ENCODE data around the gene INCA1.

Gene INCA1

GRCh38 chr17:5014357-5014756 is 17.0 kb upstream of the INCA1 start:
- no peak overlapping the region for H3K4me3 ChIP-seq (replicated peaks in 1 of 2; ENCODE audit: low read depth in 2 of 2, low read length in 2 of 2)
- no peak for DNase-seq (ENCODE audit: low read depth in 2 of 2)
- TF ChIP-seq CTCF (IDR thresholded peaks at IDR 0.05; ENCODE audit: low read depth, low read length) = no peak

GRCh38 chr17:5011928-5012327 is 14.6 kb upstream of the INCA1 start:
- no peak overlapping the region for H3K4me3 ChIP-seq (replicated peaks in 1 of 2; ENCODE audit: low read depth in 2 of 2, low read length in 2 of 2)
- peak; percentile 64 to 87 for DNase-seq (ENCODE audit: low read depth in 2 of 2)
- TF ChIP-seq CTCF (IDR thresholded peaks at IDR 0.05; ENCODE audit: low read depth, low read length) = no peak

GRCh38 chr17:5003214-5003867 is 6.0 kb upstream of the INCA1 start:
- H3K4me3 ChIP-seq (replicated peaks in 1 of 2; ENCODE audit: low read depth in 2 of 2, low read length in 2 of 2) = no peak overlapping the region
- TF ChIP-seq CTCF (IDR thresholded peaks at IDR 0.05; ENCODE audit: low read depth, low read length) = no peak
- no peak for DNase-seq (ENCODE audit: low read depth in 2 of 2)

- no peak for TF ChIP-seq CTCF (IDR thresholded peaks at IDR 0.05; ENCODE audit: low read depth, low read length)
- no peak for DNase-seq (ENCODE audit: low read depth in 2 of 2)
- no peak overlapping the region for H3K4me3 ChIP-seq (replicated peaks in 1 of 2; ENCODE audit: low read depth in 2 of 2, low read length in 2 of 2)
Measured at GRCh38 chr17:5002121-5002788, 4.9 kb upstream of the INCA1 start.

GRCh38 chr17:5000237-5000639 is 2.9 kb upstream of the INCA1 start:
- no peak for TF ChIP-seq CTCF (IDR thresholded peaks at IDR 0.05; ENCODE audit: low read depth, low read length)
- DNase-seq (ENCODE audit: low read depth in 2 of 2) = peak in 1 of 2 donors; percentile 56
- no peak overlapping the region for H3K4me3 ChIP-seq (replicated peaks in 1 of 2; ENCODE audit: low read depth in 2 of 2, low read length in 2 of 2)

- DNase-seq (ENCODE audit: low read depth in 2 of 2) = no peak
- peak overlapping the region; percentile 93 to 97 for H3K4me3 ChIP-seq (replicated peaks in 1 of 2; ENCODE audit: low read depth in 2 of 2, low read length in 2 of 2)
- TF ChIP-seq CTCF (IDR thresholded peaks at IDR 0.05; ENCODE audit: low read depth, low read length) = no peak
Measured at GRCh38 chr17:4999430-5000093, 2.2 kb upstream of the INCA1 start.
